GM18907 (cell line): ENCODE measurements around the gene OR52A1.
"Not testable (repeated sequence)": the region's sequence is repeated elsewhere in the genome, so short reads cannot be mapped to it uniquely, and the experiment has no call there.

Experiments
- ATAC-seq: cut with Tn5 transposase; IDR thresholded peaks from one replicate; pipeline ENCODE4 v1.9.1; 2021; ENCODE audit warnings: mild to moderate bottlenecking, moderate library complexity; ENCODE audit not compliant: unreplicated experiment

OR52A1 gene

GRCh38 chr11:5154657-5155056, at the start of gene OR52A1:
OR52A1 (minus strand) TSS chr11:5154757; CDS start chr11:5152369, 2,388 bp downstream.
- ATAC-seq = no peak

GRCh38 chr11:5203366-5203765, 48.8 kb upstream of the OR52A1 start:
- no peak for ATAC-seq

DNA sequence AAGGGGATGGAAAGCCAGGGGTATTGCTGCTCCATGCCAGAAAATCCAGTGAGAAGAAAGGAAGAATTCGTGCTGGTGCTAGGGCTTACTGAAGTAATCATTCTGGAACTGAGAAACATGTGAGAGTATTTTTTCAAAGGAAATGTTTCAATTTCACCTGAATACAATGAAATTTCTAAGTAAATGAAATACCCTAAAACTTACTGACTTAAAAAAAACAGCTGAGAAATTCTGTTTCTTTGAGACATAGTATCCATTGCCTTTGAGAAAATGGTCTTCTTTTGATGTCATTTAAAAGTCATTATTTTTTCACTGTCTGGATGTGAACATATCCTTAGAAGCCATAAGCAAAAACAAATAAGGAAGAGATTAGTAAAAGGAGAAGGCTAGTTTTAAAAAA, 46.0 kb upstream of the OR52A1 start, which contains the start of gene OR51V1:
TSS of gene OR51V1 (minus strand) at position 101 of the 400 bp plus-strand sequence. CDS start at position 101, 0 bp downstream.
- ATAC-seq = no peak

DNA sequence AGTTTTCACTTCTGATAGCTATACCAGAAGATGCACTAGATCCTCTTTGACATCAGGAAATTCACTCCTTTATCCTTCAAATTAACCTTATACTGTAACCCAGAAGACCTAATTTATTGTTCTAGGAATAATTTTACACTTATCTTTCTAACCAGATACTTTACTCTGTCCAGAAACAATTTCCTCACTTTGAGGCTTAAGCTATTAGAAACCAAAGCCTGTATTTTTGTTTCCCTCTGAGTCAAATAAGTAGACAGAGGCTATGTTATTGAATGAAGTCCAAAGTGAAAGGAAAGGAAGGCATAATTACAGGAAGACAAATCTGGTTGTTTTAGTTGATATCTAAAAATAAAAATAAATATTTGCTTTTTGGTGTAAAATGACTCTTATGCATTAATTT, 43.7 kb upstream of the OR52A1 start:
- ATAC-seq = no peak

DNA sequence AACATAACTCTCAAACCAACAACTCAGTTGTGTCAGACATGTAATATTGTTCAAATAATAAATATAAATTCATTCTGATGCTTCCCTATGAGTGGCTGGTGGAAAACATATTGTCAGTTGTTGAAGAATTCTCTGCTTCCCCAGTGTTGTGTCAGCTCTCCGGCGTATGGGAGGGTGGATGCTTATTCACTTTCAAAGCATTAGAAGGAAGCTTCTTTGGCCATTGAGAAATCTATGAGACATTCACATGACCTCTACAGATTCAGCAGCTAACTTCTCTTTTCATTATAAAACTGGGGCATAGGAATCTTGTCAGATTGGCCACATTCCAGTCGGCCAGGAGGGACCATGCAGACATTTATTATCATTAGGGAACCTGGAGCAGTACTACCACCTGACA, 43.0 kb upstream of the OR52A1 start:
- no peak for ATAC-seq

DNA sequence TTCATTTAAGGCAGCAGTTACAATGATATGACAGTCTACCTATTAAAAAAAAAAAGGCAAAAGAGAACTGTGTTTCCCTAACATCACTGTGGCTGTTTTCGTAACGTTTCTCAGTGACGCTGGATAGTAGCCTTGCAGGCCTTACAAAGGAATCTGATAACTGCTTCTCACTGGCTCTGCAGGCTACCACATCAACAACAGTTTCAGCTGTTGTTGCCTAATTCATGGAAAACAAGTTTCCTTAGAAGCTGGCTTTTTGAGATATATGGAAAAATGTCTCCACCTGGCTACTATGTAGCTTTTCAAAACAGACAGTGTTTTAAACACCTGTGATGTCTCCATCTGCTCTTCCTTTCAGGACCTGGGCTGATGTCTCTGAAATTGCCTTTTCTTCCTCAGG, 42.2 kb upstream of the OR52A1 start:
- no peak for ATAC-seq

GRCh38 chr11:5196067-5196466, 41.5 kb upstream of the OR52A1 start:
- ATAC-seq = no peak

- ATAC-seq = no peak
Observed at GRCh38 chr11:5192738-5193137, 38.2 kb upstream of the OR52A1 start.

- no peak for ATAC-seq
Observed at GRCh38 chr11:5188201-5188600, 33.6 kb upstream of the OR52A1 start.

DNA sequence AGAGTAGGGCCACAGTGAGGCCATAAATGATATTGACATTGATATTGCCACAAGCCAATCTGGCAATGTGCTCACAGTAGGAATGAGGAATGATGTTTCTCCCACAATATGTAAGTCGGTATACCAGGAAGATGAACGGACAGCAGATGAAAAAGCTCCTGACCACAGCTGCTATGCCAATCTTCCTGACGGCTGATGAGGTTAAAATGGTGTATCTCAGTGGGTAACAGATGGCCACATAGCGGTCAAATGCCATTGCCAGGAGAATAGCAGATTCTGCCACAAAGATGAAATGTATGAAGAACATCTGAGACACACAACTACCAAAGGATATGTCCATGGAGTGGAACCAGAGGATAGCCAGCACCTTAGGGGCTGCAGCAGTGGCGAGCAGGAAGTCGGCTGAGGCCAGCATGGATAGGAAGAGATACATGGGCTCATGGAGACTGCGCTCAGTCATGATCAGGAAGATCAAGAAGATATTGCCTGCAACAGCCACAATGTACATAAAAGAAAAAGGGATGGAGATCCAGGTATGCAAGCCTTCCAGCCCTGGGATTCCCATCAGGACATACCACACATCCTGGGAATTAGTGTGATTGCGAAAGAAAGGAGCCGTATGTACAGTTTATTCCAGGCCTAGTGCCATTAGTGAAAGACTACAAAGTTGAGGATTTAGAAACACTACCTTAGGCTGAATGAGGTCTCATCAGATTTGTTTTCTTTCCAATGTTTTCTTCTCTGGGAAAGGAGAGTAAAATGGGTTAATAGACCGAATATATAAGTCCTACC, 23.7 kb upstream of the OR52A1 start:
- ATAC-seq = no peak

DNA sequence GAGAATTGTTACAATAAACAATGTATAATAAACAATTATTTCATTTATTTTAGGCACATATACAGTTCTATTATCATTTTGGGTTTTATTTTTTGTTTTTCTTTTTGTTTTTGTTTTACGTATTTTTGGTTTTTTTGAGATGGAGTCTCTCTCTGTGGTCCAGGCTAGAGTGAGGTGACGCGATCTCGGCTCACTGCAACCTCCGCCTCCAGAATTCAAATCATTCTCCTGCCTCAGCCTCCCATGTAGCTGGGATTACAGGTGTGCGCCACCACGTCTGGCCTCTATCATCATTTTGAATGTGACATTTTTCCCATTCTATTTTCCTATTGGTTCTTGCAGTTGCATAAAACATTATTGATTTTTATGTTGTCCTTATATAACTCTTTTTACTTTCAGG, 20.4 kb upstream of the OR52A1 start:
- ATAC-seq = no peak

- no peak for ATAC-seq
Observed at GRCh38 chr11:5171856-5172255, 17.3 kb upstream of the OR52A1 start.

DNA sequence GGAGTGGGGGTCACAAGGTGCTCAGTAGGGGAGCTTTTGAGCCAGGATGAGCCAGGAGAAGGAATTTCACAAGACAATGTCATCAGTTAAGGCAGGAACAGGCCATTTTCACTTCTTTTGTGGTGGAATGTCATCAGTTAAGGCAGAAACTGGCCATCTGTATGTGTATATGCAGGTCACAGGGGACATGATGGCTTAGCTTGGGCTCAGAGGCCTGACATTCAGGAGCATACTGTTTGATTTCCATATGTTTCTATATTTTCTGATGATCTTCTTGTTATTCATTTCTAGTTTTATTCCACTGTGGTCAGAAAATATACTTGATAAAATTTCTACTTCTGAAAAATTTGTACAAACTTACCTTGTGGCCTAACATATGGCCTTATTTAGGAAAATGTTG, 11.3 kb upstream of the OR52A1 start:
- ATAC-seq = not testable (repeated sequence)

DNA sequence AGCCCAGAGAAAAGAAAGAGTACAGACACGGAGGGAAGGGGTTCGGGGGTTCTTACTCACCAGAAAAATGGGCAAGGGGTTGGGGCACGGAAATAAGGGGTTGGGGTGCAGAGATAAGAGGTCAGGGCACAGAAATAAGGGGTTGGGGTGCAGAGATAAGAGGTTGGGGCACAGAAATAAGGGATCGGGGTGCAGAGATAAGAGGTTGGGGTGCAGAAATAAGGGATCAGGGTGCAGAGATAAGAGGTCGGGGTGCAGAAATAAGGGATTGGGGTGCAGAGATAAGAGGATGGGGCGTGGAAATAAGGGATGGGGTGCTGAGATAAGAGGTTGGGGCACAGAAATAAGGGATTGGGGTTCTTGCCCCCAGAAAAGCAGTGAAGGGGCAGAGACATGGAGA, 10.2 kb upstream of the OR52A1 start:
- ATAC-seq = not testable (repeated sequence)

DNA sequence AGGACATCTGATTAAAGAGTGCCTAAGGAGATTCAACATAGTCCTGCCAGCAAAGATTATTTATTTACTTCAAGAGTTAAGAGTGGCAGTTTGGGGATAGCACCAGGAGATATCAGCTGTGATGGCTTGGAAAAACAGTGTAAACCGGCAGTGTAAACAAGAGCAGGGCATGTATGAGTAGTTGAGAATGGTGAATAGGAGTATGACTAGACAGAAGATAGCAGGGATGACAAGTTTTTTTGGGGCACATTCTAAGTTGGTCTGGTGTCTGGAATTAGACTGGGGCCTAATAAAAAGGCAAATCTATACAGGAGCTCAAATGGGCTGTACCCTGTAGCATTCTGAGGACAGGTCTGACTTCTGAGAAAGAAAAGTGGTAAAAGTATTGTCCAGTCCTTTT, 6.5 kb upstream of the OR52A1 start:
- not testable (repeated sequence) for ATAC-seq

DNA sequence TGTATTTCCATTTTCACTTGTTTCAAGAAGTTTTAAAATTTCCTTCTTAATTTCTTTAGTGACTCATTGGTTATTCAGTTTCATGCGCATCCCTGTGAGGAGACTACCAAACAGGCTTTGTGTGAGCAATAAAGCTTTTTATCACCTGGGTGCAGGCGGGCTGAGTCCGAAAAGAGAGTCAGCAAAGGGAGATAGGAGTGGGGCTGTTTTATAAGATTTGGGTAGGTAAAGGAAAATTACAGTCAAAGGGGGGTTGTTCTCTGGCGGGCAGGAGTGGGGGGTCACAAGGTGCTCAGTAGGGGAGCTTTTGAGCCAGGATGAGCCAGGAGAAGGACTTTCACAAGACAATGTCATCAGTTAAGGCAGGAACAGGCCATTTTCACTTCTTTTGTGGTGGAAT, 5.7 kb upstream of the OR52A1 start:
- not testable (repeated sequence) for ATAC-seq

DNA sequence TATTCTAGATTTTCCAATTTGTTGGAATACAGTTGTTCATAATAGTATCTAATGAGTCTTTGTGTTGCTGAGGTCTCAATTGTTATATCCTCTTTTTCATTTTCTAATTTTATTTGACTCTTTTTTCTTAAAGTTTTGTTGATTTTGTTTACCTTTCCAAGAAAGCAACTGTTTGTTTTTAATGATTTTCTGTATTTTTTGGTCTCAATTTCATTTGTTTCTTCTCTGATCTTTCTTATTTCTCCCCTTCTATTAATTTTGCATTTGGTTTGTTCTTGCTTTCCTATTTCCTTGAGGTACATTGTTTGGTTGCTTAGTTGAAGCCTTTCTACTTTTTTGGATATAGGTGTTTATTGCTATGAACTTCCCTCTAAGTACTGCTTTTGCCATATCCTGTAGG, 5.2 kb upstream of the OR52A1 start:
- ATAC-seq = no peak

GRCh38 chr11:5153574-5154431, 754 bp downstream of the OR52A1 start:
- ATAC-seq = no peak

DNA sequence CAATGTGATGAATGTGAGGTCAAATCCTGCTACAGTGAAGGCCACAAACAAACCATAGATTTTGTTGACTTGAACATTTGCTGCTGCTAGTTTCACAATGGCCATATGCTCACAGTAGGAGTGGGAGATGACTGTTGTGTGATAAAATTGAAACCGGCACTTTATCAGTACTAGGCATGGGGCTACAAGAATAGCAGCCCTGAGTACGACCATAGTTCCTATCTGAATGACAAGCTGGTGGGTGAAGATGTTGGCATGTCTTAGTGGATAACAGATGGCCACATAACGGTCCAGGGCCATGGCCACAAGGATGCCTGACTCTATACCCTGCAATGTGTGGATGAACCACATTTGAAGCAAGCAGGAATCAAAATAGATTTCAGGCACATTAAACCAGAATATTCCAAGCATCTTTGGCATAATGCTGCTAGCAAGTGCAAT, 2.8 kb downstream of the OR52A1 start:
- no peak for ATAC-seq

DNA sequence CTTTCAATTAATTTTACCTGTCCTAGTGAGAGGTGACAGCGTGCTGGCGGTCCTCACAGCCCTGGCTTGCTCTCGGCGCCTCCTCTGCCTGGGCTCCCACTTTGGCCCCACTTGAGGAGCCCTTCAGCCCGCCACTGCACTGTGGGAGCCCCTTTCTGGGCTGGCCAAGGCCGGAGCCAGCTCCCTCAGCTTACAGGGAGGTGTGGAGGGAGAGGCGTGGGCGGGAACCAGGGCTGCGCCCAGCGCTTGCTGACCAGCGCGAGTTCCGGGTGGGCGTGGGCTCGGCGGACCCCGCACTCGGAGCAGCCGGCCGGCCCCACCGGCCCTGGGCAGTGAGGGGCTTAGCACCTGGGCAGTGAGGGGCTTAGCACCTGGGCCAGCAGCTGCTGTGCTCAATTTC, 10.4 kb downstream of the OR52A1 start:
- ATAC-seq = not testable (repeated sequence)

GRCh38 chr11:5137996-5138395, 16.6 kb downstream of the OR52A1 start, which contains the start of gene OR52A5:
OR52A5 (minus strand) TSS chr11:5138356; CDS start chr11:5132642, 5,714 bp downstream.
- ATAC-seq = no peak

- ATAC-seq = no peak
Observed at GRCh38 chr11:5137014-5137413, 17.5 kb downstream of the OR52A1 start.
